HepG2 (cell line): ENCODE data around the gene ABCG4. TPM values are rescaled to one million over a fixed set of nuclear protein-coding genes. Genes with fewer than 3 reads are reported as not detected.

Source experiments
- ARID4A ChIP-seq: sonication (generic); formaldehyde crosslinking; IDR thresholded peaks from 2 replicates; pipeline ENCODE4 v1.5.0; 2020; ENCODE audit warnings: mild to moderate bottlenecking, missing genetic modification reagents, borderline replicate concordance
- KMT2A ChIP-seq: sonication (generic); formaldehyde crosslinking; IDR thresholded peaks from 2 replicates; pipeline ENCODE4 v1.4.0; 2020; ENCODE audit warnings: missing genetic modification reagents
- PBX2 ChIP-seq: IDR thresholded peaks from 2 replicates; pipeline ENCODE4 v1.6.1; 2016; ENCODE audit warnings: control low read depth
- PCBP2 ChIP-seq: fragments of 200-400 bp; formaldehyde crosslinking; optimal IDR thresholded peaks from 2 replicates; pipeline ENCODE3; 2018; ENCODE audit warnings: low read length, low read depth; ENCODE audit not compliant: poor library complexity, severe bottlenecking
- RFX1 ChIP-seq: fragments of 450-650 bp; IDR thresholded peaks from 2 replicates; pipeline ENCODE4 v1.6.1; 2017
- RFX3 ChIP-seq: IDR thresholded peaks from 2 replicates; pipeline ENCODE4 v1.6.1; 2016; ENCODE audit warnings: missing biosample characterization, missing genetic modification reagents
- SP2 ChIP-seq: sonication (generic); formaldehyde crosslinking; IDR thresholded peaks from 2 replicates; pipeline ENCODE4 v1.5.1; 2020; ENCODE audit warnings: mild to moderate bottlenecking, missing genetic modification reagents
- ZFP36L2 ChIP-seq: sonication (generic); formaldehyde crosslinking; IDR thresholded peaks from 2 replicates; pipeline ENCODE4 v1.4.0; 2020; ENCODE audit warnings: missing genetic modification reagents
- polyA plus RNA-seq, 8 experiments: library from polyadenylated mRNA; depleted of rRNA in 3 of 8; stranded (reverse) in 7 of 8; unstranded in 1 of 8; fragments of >200 nt; fragmentation: Illumina TruSeq in 4 of 8; extraction: Trizol in 4 of 8; gene quantifications; 2 replicates each; pipeline versions ENCODE4 v1.2.1 to v1.2.3, GENCODE V29; 2011 to 2016; ENCODE audit warnings: low read depth in 4 of 8, missing spikeins in 1 of 8, mixed read lengths in 1 of 8; ENCODE audit not compliant: insufficient read depth in 1 of 8
- total RNA-seq, 5 experiments: library from RNA; depleted of rRNA; stranded (reverse); fragments of >200 nt; fragmentation: Illumina TruSeq; extraction: Trizol; gene quantifications; 2 replicates each; pipeline ENCODE4 v1.2.3, GENCODE V29; 2016; ENCODE audit warnings: low read depth in 1 of 5

Gene ABCG4
- total and polyA plus RNA-seq, 2 of the 13 experiments (the other 11 are each of a cell fraction or from before 2014, with no cell fraction given): not detected

- peak; percentile 87 for TF ChIP-seq SP2 (CRISPR knock-in tag)
- TF ChIP-seq PCBP2: no peak
- TF ChIP-seq KMT2A (CRISPR knock-in tag): no peak
- no peak for TF ChIP-seq ZFP36L2 (CRISPR knock-in tag)
- TF ChIP-seq RFX1: peak; percentile 74
- TF ChIP-seq ARID4A (CRISPR knock-in tag): no peak
- peak; percentile 68 for TF ChIP-seq RFX3 (CRISPR knock-in tag)
- peak; percentile 95 for TF ChIP-seq PBX2 (CRISPR knock-in tag)
Observed at GRCh38 chr11:119195680-119196079, 46.8 kb downstream of the ABCG4 start (continued).
